ENCODE measurements around the gene GABRR2.

The GABRR2 gene

GRCh38 chr6:89315249-89315885 is at the start of gene GABRR2:
Gene GABRR2, minus strand, starts transcription at chr6:89315299. Its CDS starts 134 bp downstream, at chr6:89315165.
- no peak for FAIRE-seq

DNA sequence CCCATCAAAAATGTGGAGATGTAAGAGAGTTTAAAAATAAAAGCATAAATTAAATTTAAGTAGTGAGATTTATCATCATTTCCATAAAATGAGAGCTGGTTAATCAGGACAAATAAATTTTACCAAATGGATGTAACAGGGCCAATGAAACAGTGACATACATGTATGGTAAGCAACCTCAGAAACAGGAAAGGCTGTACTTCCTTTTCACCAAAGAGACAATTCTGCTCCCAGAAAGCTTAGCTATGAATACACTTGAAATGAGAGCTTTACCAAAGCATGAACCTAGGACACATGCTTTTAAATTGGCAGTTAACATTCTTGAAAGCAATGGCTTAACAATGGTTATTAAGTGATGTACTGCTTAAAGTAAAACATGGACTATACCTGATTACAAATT is 49.5 kb upstream of the GABRR2 start:
- no peak for FAIRE-seq

DNA sequence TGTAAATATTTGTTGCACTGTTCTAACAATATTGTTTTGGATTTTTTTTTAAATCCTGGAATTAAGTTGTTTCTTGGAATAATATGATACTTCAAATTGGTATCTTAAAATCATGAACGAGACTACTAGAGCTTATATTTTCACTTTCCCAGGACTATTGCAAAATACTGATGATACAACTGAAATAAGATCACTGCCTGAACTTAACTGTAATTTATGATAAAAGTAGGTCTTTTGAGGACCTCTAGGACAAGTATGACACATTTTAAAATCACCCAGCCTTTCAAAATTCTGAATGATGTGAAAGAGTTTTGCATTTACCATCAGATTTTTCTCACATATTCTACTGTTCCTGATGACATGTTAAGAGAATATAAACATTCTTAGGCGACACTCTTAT is 46.1 kb upstream of the GABRR2 start:
- FAIRE-seq = no peak

- no peak for FAIRE-seq
These were observed 45.4 kb upstream of the GABRR2 start for GRCh38 chr6:89360415-89360999.

- no peak for FAIRE-seq
These were observed 44.5 kb upstream of the GABRR2 start for GRCh38 chr6:89359561-89359960.

GRCh38 chr6:89357390-89357789 is 42.3 kb upstream of the GABRR2 start:
- no peak for FAIRE-seq

DNA sequence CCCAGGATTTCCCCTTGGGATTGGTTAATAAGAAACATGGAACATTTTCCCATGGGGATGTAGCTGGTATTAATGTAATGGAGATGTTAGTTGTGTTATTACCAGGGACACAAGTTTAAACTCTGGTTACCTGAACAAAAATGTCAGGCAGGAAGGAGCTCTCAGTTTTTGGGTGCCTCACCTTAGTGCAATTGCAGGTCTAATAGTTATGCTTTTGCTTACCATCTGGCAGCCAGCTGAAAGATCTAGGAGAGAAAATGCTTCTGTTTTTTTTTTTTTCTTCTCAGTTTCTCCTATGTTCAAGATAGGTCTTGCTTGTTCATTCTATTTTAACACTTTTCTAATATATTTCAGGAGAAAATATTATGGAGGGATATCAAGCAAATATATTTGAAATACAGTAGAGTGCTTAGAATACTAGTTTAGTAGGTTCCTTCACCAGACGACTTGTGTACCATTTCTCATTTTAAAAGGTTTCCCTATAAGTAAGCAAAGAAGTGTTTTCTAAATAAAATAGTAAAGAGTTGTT is 41.6 kb upstream of the GABRR2 start:
- FAIRE-seq = no peak

DNA sequence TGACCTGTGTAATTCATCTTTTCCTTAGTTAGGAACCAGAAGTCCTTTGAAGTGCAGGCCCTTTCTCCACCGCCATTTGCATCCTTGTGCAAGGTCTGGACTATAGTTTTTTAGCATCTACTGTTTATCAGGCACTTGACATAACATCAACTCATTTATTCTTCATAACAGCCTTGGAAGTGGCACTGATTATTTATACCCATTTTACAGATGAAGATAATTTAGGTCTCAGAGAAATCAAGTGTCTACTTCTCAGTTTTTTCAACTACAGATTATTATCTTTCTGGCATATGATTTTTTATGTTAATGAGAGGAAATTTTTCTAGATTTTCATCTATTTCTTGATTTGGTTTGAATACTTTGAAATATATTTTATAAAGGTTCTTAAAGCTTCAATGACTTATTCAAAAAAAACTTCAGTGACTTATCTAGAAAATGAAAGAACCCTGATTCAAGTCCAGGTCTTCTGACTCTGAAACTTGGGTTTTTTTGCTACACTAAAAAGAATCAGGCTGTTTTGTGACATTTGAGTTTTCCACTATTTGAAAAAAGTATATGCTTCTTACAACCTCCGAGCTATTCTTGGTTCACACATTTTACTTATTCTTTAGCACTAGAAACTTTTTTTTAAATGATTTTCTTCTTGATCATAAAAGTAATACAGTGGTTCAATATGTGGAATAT is 40.6 kb upstream of the GABRR2 start:
- FAIRE-seq = no peak

DNA sequence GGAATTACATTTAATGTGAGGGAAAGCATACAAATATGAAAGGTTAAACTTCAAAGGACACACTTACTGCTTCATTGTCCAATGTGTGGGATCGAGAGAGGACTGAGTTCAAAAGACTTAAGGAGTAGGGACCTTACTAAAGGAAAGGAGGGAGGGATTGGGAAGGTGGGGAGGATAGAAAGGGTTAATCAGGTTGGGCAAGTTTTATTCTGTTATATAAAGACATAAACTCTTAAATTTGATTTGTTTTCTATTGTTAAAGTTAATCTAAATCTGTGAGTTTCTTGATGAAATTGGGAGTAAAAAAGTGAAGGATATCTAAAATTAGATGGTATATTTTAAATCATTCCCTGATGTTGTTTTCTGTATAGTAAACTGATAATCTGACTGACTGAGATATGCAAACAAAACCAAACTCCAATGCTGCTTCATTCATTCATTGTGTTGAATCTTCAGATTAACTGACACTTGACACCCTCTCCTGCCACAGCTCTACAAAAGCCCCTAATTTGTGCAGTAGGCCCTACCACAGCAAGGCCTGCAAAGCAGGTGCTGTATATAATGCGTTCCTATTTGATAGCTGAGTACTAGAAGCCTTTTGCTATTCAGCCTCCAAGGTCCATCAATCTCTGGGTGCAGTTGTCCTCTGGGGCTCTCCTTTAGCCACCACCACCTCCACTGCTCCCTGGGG is 38.7 kb upstream of the GABRR2 start:
- FAIRE-seq = no peak

DNA sequence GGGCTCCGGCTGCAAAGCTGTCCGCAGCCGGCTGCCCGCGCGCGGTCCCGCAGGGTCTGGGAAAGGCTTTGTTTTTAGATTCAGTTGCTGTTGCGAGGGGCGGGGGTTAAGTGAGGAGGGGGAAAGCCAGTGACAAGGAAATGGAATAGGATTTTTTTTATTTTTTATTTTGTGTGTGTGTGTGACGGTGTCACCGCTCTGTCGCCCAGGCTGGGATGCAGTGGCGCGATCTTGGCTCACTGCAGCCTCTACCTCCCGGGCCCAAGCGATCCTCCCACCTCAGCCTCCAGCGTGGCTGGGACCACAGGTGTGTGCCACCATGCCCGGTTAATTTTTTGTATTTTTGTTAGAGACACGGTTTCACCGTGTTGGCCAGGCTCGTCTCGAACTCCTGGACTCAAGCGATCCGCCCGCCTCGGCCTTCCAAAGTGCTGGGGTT is 38.0 kb upstream of the GABRR2 start:
- FAIRE-seq = no peak

DNA sequence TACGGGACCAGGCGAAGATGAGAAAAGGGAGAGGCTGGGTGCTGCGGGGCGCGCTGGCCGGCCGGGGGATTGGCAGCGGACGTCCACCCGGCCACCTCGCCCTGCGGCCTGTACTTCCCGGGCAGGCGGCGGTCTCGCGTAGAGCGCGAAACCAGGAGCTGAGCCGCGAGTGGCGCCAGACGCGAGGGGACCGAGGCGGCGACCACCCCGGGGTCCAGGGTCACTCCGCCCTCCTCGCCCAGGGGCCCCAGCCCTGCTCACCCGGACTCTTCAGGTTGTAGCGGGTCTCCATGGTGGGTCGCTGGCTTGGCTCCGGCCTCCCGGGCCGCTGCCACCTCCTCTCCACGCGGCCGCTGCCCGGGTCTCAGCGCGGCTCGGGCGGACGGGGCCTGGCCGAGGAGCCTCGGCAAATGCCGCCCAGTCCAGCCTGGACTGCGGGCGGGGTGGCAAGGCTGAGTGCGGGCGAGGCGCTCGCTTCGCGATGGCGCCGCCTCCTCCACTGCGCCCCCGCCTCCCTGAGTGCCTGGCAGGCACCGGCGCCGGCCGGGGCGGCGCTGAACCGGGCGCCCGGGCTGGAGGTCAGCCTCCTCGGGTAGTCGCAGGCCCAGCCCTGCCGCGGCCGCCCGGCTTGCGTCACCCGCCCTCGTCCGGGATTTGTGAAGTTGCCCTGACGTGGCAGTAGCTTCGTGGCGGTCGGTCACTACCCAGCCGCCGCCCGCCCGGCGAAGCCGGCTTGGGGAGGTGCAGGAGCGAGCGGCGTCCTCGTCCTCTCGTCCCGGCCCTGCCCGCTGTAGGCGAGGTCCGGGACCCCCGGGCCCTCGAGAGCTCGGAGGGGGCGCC is 37.4 kb upstream of the GABRR2 start, which contains the start of gene UBE2J1:
Gene UBE2J1 (minus strand): TSS at position 445 of the 840 bp plus-strand sequence. CDS start 153 bp downstream, at position 292.
- no peak for FAIRE-seq

DNA sequence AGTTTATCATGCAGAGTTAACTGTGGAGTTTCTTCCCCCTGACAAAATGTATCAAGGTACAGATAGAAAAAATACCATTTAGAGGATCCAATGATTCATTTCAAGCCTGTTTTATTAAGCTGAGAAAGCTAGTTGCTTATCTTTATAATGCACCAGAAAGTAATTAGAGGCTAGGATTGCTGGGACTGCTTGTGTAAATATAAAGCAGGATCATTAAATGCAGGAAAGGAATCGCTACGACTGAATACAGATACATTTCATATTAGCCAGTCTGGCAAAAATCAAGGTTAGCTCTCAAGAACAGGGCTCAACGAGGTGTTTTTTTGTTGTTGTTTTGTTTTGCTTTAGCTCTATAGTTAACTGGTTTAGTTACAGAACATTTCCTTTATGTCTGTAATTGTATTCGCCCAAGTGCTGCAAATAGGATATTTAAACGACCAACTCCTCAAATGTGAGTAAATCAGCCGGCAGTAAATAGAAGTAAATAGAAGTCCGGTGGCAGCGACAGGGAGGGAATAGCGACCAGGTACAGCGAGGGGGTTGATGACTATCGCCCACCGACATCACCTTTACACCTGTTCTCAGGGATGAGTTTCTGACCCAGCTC is 36.7 kb upstream of the GABRR2 start:
- no peak for FAIRE-seq

DNA sequence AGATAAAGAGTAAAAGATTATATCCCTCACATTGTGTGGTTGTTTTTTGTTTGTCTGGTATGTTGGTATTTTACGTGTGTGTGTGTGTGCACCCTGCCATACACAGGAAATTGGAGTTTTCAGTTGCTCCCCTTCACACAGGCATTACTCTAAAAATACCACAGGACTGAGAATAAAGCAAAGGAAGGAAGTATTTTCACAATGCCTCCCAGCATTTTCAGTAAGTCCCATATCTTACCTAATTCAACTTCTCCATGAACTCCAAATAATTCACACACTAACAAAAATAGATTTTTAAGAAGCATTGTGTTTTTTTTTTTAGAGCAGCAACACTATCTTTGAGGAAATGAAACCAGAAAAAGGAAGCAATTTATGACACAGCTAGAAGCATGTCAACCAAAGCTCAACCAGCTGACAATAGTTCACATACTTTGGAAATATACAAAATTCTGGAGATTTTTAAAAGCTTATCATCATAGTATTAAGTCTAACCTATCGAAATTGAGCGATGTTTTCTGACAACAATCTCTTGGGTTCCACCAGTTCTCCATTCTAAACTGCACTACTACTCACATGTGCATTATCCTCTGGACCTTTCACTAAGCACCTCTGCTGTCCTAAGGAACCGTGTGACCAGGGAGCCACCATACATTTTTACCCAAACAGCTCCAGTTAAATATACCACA is 35.3 kb upstream of the GABRR2 start:
- no peak for FAIRE-seq

DNA sequence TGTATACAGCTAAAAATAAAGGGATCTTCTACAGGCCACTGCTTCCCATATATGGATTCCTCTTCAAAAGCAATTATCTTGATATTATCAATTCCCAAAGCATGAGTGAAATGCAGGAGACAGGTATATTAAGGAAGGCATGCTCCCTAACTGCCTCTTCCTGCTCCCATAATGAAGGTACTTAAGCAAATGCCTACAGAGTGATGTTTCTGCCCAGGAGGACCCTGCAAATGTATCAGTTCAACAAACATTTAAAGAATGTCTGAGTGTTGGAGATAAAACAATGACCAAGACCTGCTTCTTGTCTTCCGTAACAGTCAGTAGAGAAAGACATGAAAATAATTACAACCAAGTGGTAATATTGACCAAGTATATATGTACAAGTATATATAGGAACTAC is 33.3 kb upstream of the GABRR2 start:
- no peak for FAIRE-seq

DNA sequence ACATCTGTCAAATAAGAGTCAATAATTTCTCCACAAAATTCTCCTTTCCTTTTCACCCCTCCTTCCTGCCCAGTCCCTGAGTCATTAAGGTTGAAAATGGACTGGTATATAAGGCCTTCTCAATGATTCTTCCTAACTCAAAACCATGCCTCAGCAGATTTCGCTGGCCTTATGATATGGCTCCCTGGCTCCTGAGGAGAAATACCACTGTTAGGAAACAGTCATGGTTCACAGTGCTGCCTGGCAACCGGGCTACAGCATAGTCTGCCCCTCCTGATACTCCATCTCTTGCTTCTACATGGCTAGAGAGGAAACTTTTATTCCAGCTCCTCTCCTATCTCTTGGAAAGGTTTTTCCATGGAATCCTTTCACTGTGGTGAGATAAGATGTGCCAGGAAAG is 32.7 kb upstream of the GABRR2 start:
- no peak for FAIRE-seq

DNA sequence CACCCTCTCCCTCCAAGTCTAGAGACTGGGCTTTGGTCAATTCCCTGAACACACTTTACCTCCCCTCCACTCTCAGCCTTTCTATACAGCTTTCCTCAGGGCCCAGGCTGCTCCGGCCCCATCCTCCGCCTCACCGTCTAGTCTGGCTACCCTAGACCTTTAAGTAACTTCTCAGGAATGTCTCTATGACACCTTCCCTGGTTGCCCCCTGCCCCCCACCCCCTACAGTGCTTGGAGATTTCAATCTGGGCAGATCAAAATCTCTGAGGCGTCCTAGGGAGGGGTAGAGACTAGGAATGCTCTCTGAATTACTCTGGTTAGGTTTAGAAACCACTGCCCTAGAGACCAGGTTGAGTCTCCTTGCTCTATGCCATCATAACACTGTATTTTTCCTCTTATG is 31.3 kb upstream of the GABRR2 start:
- FAIRE-seq = no peak

DNA sequence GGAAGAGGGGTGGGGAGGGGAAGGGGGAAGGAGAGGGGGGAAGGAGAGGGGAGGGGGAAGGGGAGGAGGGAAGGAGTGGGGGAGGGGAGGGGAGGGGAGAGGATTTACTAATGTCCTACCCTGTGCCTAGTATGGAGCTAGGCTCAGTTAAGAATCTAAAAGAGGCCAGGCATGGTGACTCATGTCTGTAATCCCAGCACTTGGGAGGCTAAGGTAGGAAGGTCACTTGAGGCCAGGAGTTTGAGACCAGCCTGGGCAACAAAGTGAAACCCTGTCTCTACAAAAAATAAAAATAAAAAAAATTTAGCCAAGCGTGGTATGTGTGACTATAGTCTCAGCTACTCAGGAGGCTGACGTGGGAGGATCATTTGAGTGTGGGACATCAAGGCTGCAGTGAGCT is 24.5 kb upstream of the GABRR2 start:
- FAIRE-seq = no peak

- no peak for FAIRE-seq
These were observed 20.1 kb upstream of the GABRR2 start for GRCh38 chr6:89335164-89335563.

DNA sequence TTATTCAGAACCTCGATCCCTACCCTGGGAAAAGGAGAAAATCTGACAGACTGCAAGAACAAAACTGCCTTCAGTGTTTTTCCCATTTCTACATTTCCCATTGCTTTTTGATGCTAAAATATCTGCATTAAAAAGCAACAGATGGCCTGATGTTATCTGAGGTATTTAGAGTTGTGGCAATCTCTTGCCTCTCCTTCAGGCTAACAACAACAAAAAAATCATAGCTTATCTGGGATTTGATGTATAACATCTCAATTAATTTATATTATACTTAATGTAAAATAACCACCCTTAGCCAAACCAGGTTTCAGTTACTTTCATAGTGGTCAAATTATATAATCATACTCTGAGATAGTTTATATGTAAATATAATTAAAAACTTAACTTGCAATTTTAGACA is 15.8 kb upstream of the GABRR2 start:
- FAIRE-seq = no peak

DNA sequence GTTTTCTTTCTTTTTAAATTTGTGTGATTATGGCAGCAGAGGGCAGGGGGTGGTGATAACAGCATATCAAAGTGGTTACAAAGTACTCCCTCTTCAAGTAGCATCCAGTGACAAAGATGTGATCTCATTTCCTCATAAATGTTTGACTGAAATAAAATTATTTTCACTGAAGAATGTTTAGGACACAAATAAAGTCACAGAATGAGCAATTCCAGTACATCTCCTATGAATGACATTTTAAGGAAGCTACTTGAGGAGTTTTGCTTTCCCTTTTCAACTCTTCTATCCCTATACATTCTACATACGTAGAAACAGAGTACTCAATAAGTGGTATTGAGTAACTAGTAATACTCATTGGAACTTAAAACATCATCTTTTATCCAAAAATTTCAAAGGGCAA is 13.9 kb upstream of the GABRR2 start:
- no peak for FAIRE-seq

DNA sequence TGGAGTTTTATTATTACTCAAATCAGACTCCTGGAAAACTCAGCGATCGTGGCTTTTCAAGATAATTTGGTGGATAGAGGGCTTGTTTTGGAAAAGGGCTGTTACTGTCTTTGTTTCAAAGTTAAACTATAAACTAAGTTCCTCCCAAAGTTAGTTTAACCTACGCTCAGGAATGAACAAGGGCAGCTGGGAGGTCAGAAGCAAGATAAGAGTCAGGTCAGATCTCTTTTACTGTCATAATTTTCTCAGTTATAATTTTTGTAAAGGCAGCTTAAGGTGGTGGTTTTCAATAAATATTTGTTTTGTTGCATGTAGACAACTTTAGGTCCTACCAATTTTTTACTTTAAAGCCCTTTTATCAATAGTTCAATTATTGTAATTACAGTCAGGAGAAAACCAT is 9.2 kb upstream of the GABRR2 start:
- FAIRE-seq = no peak
